SK-N-SH (cell line): Measurements from ENCODE around the gene ATP8A2. TPM values are rescaled to one million over a fixed set of nuclear protein-coding genes. Genes with fewer than 3 reads are reported as not detected.

Experiments
- CTCF ChIA-PET: fragments of 300-600, 350-600 bp; formaldehyde crosslinking; extraction: SDS; loops from one replicate; lab custom pipeline; 2021; lab: Yijun Ruan, JAX
- POLR2A ChIA-PET: fragments of 350-600 bp; sonication (Branson Sonifier 250); formaldehyde crosslinking; extraction: SDS; loops from one replicate; lab custom pipeline; 2020; ENCODE audit warnings: antibody characterized with exemption, inconsistent platforms; lab: Yijun Ruan, JAX
- DNase-seq: peaks from one replicate; pipeline ENCODE4 v3.0.0; 2012
- H2AFZ ChIP-seq: fragments of 200-600 bp; sonication (generic); 2 replicates; pipeline ENCODE4 v1.8.1; 2016; ENCODE audit warnings: antibody characterized with exemption, mild to moderate bottlenecking, low read depth
- H3F3A ChIP-seq: fragments of 200-600 bp; sonication (generic); replicated peaks from 2 replicates; pipeline ENCODE3; 2016; ENCODE audit warnings: antibody characterized with exemption, mild to moderate bottlenecking; ENCODE audit not compliant: insufficient read depth
- H3K27ac ChIP-seq, 2 experiments: fragments of 200-500 bp in 1 of 2; fragments of 200-600 bp in 1 of 2; sonication (Bioruptor generic) in 1 of 2; sonication (generic), shearing (Covaris generic) in 1 of 2; 2 replicates each; pipeline versions ENCODE4 v1.5.1 to v1.6.1; 2014 to 2016; ENCODE audit warnings: low read depth in 2 of 2, inconsistent platforms in 1 of 2, low read length in 1 of 2, mild to moderate bottlenecking in 1 of 2, mixed read lengths in 1 of 2
- H3K27me3 ChIP-seq: fragments of 200-600 bp; sonication (generic), shearing (Covaris generic); 2 replicates; pipeline ENCODE4 v1.6.1; 2016; ENCODE audit warnings: mixed run types; ENCODE audit not compliant: insufficient read depth
- H3K36me3 ChIP-seq, 2 experiments: fragments of 200-500 bp in 1 of 2; fragments of 200-600 bp in 1 of 2; sonication (Bioruptor generic) in 1 of 2; sonication (generic) in 1 of 2; replicated peaks in 1 of 2; 2 replicates each; pipeline versions ENCODE3 to v1.5.1; 2014 to 2016; ENCODE audit warnings: low read length in 1 of 2, mild to moderate bottlenecking in 1 of 2; ENCODE audit not compliant: insufficient read depth in 2 of 2, control insufficient read depth in 1 of 2
- H3K4me1 ChIP-seq, 2 experiments: fragments of 200-500 bp in 1 of 2; fragments of 200-600 bp in 1 of 2; sonication (Bioruptor generic) in 1 of 2; sonication (generic), shearing (Covaris generic) in 1 of 2; 2 replicates each; pipeline versions ENCODE4 v1.5.1 to v1.6.1; 2014 to 2016; ENCODE audit warnings: low read depth in 1 of 2, low read length in 1 of 2, mixed run types in 1 of 2; ENCODE audit not compliant: insufficient read depth in 2 of 2, control insufficient read depth in 1 of 2
- H3K4me2 ChIP-seq: fragments of 200-600 bp; sonication (generic), shearing (Covaris generic); 2 replicates; pipeline ENCODE4 v1.6.1; 2017; ENCODE audit warnings: mixed run types
- H3K4me3 ChIP-seq, 2 experiments: fragments of 200-500 bp in 1 of 2; fragments of 200-600 bp in 1 of 2; sonication (Bioruptor generic) in 1 of 2; sonication (generic), shearing (Covaris generic) in 1 of 2; 2 replicates each; pipeline versions ENCODE4 v1.5.1 to v1.8.1; 2014 to 2016; ENCODE audit warnings: low read depth in 2 of 2, inconsistent platforms in 1 of 2, low read length in 1 of 2, mild to moderate bottlenecking in 1 of 2, mixed read lengths in 1 of 2, moderate library complexity in 1 of 2
- H3K79me2 ChIP-seq: fragments of 200-600 bp; sonication (generic); 2 replicates; pipeline ENCODE4 v1.8.1; 2017; ENCODE audit warnings: mild to moderate bottlenecking; ENCODE audit not compliant: insufficient read depth
- H3K9ac ChIP-seq: fragments of 200-600 bp; sonication (generic); 2 replicates; pipeline ENCODE4 v1.6.1; 2017; ENCODE audit warnings: mixed run types
- H3K9me2 ChIP-seq: fragments of 200-600 bp; sonication (generic); 2 replicates; pipeline ENCODE4 v1.6.1; 2017; ENCODE audit warnings: mixed run types
- H3K9me3 ChIP-seq: fragments of 200-600 bp; sonication (generic); 2 replicates; pipeline ENCODE4 v1.6.1; 2017; ENCODE audit warnings: mixed run types, mild to moderate bottlenecking, moderate library complexity
- H4K20me1 ChIP-seq: fragments of 200-600 bp; sonication (generic); 2 replicates; pipeline ENCODE4 v1.6.1; 2017; ENCODE audit warnings: mild to moderate bottlenecking, mixed run types; ENCODE audit not compliant: insufficient read depth
- ELF1 ChIP-seq: IDR thresholded peaks from 2 replicates; pipeline ENCODE4 v1.4.0; 2012
- EZH2phosphoT487 ChIP-seq: fragments of 200-600 bp; sonication (generic); IDR thresholded peaks from 2 replicates; pipeline ENCODE4 v1.6.1; 2017; ENCODE audit warnings: low read depth, mixed run types, mild to moderate bottlenecking, antibody characterized with exemption, moderate library complexity, borderline replicate concordance
- FOXM1 ChIP-seq: IDR thresholded peaks from 2 replicates; pipeline ENCODE4 v1.4.0; 2012; ENCODE audit warnings: low read depth, mild to moderate bottlenecking
- JUND ChIP-seq: IDR thresholded peaks from 2 replicates; pipeline ENCODE4 v1.4.0; 2012
- MEF2A ChIP-seq: IDR thresholded peaks from 2 replicates; pipeline ENCODE4 v1.4.0; 2012; ENCODE audit warnings: low read depth, borderline replicate concordance
- NRF1 ChIP-seq: IDR thresholded peaks from 2 replicates; pipeline ENCODE4 v1.6.1; 2012; ENCODE audit warnings: low read depth, mild to moderate bottlenecking, low read length
- RCOR1 ChIP-seq: fragments of 150-350 bp; IDR thresholded peaks from 2 replicates; pipeline ENCODE4 v1.6.1; 2017; ENCODE audit warnings: antibody characterized with exemption, low read length
- RXRA ChIP-seq: IDR thresholded peaks from 2 replicates; pipeline ENCODE4 v1.4.0; 2012; ENCODE audit warnings: low read depth, mild to moderate bottlenecking, borderline replicate concordance
- SMC3 ChIP-seq: IDR thresholded peaks from 2 replicates; pipeline ENCODE4 v1.6.1; 2012; ENCODE audit warnings: low read depth, low read length, improper control_type of control experiment
- WGBS: methylation state at CpG from one replicate; pipeline ENCODE4 v1.1.6; 2017; ENCODE audit warnings: low lambda C conversion rate; 5-methylcytosine and 5-hydroxymethylcytosine counted together
- polyA plus RNA-seq, 3 experiments: library from polyadenylated mRNA; depleted of rRNA; stranded (reverse); fragments of >200 nt; gene quantifications; 2 replicates each; pipeline ENCODE4 v1.2.3, GENCODE V29; 2012
- TF ChIP-seq, protein P1 (sequence below): fragments of 200-600 bp; sonication (generic); IDR thresholded peaks from 2 replicates; pipeline ENCODE4 v1.6.1; 2017; ENCODE audit warnings: antibody characterized with exemption, mild to moderate bottlenecking, moderate library complexity
- TF ChIP-seq, protein P2 (sequence below): IDR thresholded peaks from 2 replicates; pipeline ENCODE4; 2012
- TF ChIP-seq, protein P3 (sequence below): IDR thresholded peaks from 2 replicates; pipeline ENCODE4 v1.4.0; 2012; ENCODE audit warnings: low read depth, borderline replicate concordance

The ATP8A2 gene
- polyA plus RNA-seq, 1 of the 3 experiments (the other 2 are of a cell fraction), result 0.02 TPM

DNA sequence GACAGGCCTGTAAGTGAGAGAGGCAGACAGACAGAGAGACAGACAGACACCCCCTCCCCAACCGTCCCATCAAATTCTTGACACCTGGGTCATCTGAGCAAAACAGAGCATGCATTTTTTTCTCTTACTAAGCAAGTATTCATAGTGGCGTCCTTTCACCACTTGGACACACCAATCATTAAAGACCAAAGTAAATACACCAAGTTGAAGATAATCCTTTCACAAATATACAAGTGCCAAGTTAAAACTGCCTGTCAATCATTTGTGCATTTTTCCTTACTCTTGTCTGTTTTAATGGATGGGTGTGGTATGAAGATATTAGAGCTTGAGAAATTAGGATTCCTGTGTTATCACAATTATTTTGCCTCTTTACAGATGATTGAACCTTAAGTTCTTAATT, 337.3 kb downstream of the ATP8A2 start:
- no peak for DNase-seq
- Histone ChIP-seq H3K9me3 (no peaks in the 10 kb centered on the region), H4K20me1 (no peaks in the 10 kb centered on the region), H3F3A (no peaks in the 10 kb centered on the region), H3K79me2 (no peaks in the 10 kb centered on the region), H2AFZ (no peak overlapping the region), H3K36me3 (no peaks in the 10 kb centered on the region), H3K9me2 (no peaks in the 10 kb centered on the region), H3K9ac (no peak overlapping the region), H3K27ac (no peak overlapping the region), H3K4me1 (no peaks in the 10 kb centered on the region), H3K4me2 (no peak overlapping the region), H3K27me3 (no peaks in the 10 kb centered on the region), H3K4me3 (no peak overlapping the region)
- TF ChIP-seq NRF1, result no peak
- POLR2A ChIA-PET, result no interaction called here
- WGBS, result 46% methylated on average over 2 of the region's 2 CpGs
- CTCF ChIA-PET, result interaction anchor here (1.0 kb wide), 1 partner anchor 1221 kb away, joined by 3 read pairs; no protein-coding TSS in a partner anchor

DNA sequence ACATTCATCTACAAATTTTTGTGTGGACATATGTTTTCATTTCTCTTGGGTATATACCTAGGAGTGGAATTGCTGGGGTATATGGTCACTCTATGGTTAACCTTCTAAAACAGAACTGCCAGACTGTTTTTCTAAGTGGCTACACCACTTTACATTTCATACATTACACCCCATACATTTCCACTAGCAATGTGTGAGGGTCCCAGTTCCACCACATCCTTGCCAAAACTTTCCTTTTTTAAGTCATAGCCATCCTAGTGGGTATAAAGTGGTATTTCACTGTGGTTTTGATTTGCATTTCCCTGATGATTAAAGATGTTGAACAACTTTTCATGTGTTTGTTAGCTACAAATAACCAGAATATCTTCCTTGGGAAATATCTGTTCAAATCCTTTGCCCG, 344.0 kb downstream of the ATP8A2 start:
- H4K20me1 ChIP-seq, result no peaks in the 10 kb centered on the region
- H3K27me3 ChIP-seq, result no peaks in the 10 kb centered on the region
- no peak overlapping the region for H3K4me3 ChIP-seq
- WGBS, result 5% methylated on average over 1 of the region's 1 CpG
- no peaks in the 10 kb centered on the region for H3K9me3 ChIP-seq
- H2AFZ ChIP-seq, result no peak overlapping the region
- CTCF ChIA-PET, result no interaction called here
- no peaks in the 10 kb centered on the region for H3K9me2 ChIP-seq
- TF ChIP-seq SMC3, result no peak
- TF ChIP-seq, protein P1, sequence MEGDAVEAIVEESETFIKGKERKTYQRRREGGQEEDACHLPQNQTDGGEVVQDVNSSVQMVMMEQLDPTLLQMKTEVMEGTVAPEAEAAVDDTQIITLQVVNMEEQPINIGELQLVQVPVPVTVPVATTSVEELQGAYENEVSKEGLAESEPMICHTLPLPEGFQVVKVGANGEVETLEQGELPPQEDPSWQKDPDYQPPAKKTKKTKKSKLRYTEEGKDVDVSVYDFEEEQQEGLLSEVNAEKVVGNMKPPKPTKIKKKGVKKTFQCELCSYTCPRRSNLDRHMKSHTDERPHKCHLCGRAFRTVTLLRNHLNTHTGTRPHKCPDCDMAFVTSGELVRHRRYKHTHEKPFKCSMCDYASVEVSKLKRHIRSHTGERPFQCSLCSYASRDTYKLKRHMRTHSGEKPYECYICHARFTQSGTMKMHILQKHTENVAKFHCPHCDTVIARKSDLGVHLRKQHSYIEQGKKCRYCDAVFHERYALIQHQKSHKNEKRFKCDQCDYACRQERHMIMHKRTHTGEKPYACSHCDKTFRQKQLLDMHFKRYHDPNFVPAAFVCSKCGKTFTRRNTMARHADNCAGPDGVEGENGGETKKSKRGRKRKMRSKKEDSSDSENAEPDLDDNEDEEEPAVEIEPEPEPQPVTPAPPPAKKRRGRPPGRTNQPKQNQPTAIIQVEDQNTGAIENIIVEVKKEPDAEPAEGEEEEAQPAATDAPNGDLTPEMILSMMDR, result no peak
- TF ChIP-seq ELF1, result no peak
- TF ChIP-seq JUND, result no peak
- TF ChIP-seq, protein P2, sequence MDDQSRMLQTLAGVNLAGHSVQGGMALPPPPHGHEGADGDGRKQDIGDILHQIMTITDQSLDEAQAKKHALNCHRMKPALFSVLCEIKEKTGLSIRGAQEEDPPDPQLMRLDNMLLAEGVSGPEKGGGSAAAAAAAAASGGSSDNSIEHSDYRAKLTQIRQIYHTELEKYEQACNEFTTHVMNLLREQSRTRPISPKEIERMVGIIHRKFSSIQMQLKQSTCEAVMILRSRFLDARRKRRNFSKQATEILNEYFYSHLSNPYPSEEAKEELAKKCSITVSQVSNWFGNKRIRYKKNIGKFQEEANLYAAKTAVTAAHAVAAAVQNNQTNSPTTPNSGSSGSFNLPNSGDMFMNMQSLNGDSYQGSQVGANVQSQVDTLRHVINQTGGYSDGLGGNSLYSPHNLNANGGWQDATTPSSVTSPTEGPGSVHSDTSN, result no peak
- TF ChIP-seq FOXM1, result no peak
- no peak for TF ChIP-seq RCOR1
- no peak for TF ChIP-seq RXRA
- TF ChIP-seq, protein P3, sequence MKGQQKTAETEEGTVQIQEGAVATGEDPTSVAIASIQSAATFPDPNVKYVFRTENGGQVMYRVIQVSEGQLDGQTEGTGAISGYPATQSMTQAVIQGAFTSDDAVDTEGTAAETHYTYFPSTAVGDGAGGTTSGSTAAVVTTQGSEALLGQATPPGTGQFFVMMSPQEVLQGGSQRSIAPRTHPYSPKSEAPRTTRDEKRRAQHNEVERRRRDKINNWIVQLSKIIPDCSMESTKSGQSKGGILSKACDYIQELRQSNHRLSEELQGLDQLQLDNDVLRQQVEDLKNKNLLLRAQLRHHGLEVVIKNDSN, result no peak
- TF ChIP-seq EZH2phosphoT487, result no peak
- no peak for TF ChIP-seq MEF2A
- no peaks in the 10 kb centered on the region; a peak in 1 of 4 replicates for H3K4me1 ChIP-seq
- no peak for DNase-seq
- no peak overlapping the region for H3K27ac ChIP-seq
- no peak overlapping the region for H3K4me2 ChIP-seq
- H3F3A ChIP-seq, result no peaks in the 10 kb centered on the region
- no peak overlapping the region for H3K9ac ChIP-seq
- H3K36me3 ChIP-seq, result no peaks in the 10 kb centered on the region
- POLR2A ChIA-PET, result no interaction called here
- H3K79me2 ChIP-seq, result no peaks in the 10 kb centered on the region
